Measurements from ENCODE around the gene NAT9.

DNA sequence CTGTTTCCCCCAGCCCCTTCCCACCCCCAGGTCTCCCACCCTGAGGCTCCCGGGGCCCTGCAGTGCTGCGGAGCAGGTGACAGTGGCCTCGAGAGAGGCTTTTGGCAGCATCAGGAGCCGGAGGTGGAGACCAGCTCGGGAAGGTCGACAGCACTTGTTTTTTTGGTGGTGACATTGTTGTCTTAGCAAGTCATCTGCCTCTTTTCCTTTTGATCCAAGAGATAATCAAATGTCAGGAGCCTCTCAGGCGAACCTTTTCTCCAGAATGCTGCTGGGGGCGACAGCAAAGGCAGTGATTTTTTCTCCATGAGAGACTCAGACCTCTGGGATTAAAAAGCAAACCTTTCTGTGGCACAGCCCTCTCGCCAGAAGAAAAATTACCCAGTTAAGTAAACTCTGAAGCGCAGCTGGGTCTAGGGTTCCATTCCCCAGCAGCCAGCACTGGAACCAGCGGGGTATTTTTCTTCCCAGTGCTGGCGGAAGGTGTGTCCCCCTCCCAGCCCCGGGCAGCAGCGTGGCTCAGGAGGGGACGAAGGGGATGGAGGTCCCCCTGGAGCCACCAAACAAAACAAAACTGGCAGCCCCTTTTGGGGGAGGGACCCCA lies 46.3 kb upstream of the NAT9 start:
- no peak for TF ChIP-seq POLR2A (IDR thresholded peaks at IDR 0.05; ENCODE audit: low read depth, low read length)
- TF ChIP-seq POU2F2 (IDR thresholded peaks at IDR 0.05; ENCODE audit: low read depth, low read length): no peak
- no peak for TF ChIP-seq TAF1 (IDR thresholded peaks at IDR 0.05; ENCODE audit: low read depth, low read length)
- no peak for TF ChIP-seq POLR2AphosphoS5 (IDR thresholded peaks at IDR 0.05; ENCODE audit: low read depth, low read length)

Measured in GM12891 (cell line).